HG02610 (cell line): ENCODE data around the gene GEN1.
"Not testable (repeated sequence)": the region's sequence is repeated elsewhere in the genome, so short reads cannot be mapped to it uniquely, and the experiment has no call there.

Experiments
- ATAC-seq: cut with Tn5 transposase; IDR thresholded peaks from one replicate; pipeline ENCODE4 v1.9.1; 2021; ENCODE audit warnings: mild to moderate bottlenecking, moderate library complexity; ENCODE audit not compliant: unreplicated experiment

Gene GEN1

GRCh38 chr2:17821535-17822444 lies 67.9 kb downstream of the GEN1 start:
- ATAC-seq = peak; percentile 55

GRCh38 chr2:17822445-17823117 lies 68.6 kb downstream of the GEN1 start:
- ATAC-seq = peak; percentile 70

- ATAC-seq = not testable (repeated sequence)
Observed at GRCh38 chr2:17823646-17824045, 69.7 kb downstream of the GEN1 start.

DNA sequence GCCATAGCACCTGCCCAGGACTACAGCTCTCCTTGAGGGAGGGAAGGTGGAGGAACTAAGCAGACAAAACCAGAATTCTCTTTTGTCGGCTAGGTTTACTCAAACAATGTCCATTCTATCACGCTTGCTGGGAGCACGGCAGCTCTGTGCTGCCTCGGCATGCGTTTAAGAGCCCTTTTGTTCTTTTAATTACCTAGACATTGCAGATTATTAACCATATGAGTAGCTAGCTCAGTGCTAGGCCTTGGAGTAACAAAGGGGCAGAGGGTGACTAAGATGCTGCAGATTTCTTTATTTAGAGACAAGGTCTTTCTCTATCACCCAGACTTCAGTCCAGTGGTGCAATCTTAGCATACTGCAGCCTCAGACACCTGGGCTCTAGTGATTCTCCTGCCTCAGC lies 73.4 kb downstream of the GEN1 start:
- no peak for ATAC-seq

GRCh38 chr2:17827785-17828184 lies 73.8 kb downstream of the GEN1 start:
- no peak for ATAC-seq

- ATAC-seq = peak; percentile 86
Observed at GRCh38 chr2:17830053-17831034, 76.4 kb downstream of the GEN1 start.

- ATAC-seq = no peak
Observed at GRCh38 chr2:17835516-17835915, 81.6 kb downstream of the GEN1 start.
